ENCODE data around the gene TBC1D24. TPM values are rescaled to one million over a fixed set of nuclear protein-coding genes. Genes with fewer than 3 reads are reported as not detected.

Gene TBC1D24
- total and polyA plus RNA-seq, 4 donors, result 0.38 to 15.6 (median 5.0) TPM

Small RNAs within 50 kb of the gene (microRNA-seq; reads per million reads assigned to microRNA genes)
- gene MIR3178, result 0 reads per million in 2 donors
- 0 reads per million in 2 donors for gene MIR6767
- 0 reads per million in 2 donors for gene MIR6768

Other genes with a start within 250 kb of the TBC1D24 start
- 1 to 10 TPM in 1 of 2 donors, under 1 TPM in 1; 0.39 to 1.1 TPM for gene DNASE1L2, start 238.7 kb upstream of the TBC1D24 start, total RNA-seq
- gene DNASE1L2, start 238.7 kb upstream of the TBC1D24 start, polyA plus RNA-seq, result 1 to 10 TPM in 1 of 2 donors, under 1 TPM in 1; 0.38 to 1.1 TPM
- 10 to 100 TPM; 28.4 to 31.3 TPM for gene ECI1, start 223.5 kb upstream of the TBC1D24 start, total RNA-seq
- 10 to 100 TPM; 63.0 to 66.0 TPM for gene ECI1, start 223.5 kb upstream of the TBC1D24 start, polyA plus RNA-seq
- 10 to 100 TPM; 95.5 to 98.4 TPM for gene RNPS1, start 207.0 kb upstream of the TBC1D24 start, total RNA-seq
- gene RNPS1, start 207.0 kb upstream of the TBC1D24 start, polyA plus RNA-seq, result 100 to 1,000 TPM in 1 of 2 donors, 10 to 100 TPM in 1; 96.4 to 101 TPM
- gene ABCA3, start 134.4 kb upstream of the TBC1D24 start, total RNA-seq, result 10 to 100 TPM; 11.7 to 19.3 TPM
- gene ABCA3, start 134.4 kb upstream of the TBC1D24 start, polyA plus RNA-seq, result 1 to 10 TPM; 2.6 to 7.6 TPM
- gene CCNF, start 45.7 kb upstream of the TBC1D24 start, total RNA-seq, result 1 to 10 TPM in 1 of 2 donors, under 1 TPM in 1; 0.91 to 3.6 TPM
- gene CCNF, start 45.7 kb upstream of the TBC1D24 start, polyA plus RNA-seq, result under 1 TPM; 0.33 to 0.75 TPM
- under 1 TPM; 0.62 to 0.84 TPM for gene TEDC2, start 15.0 kb upstream of the TBC1D24 start, total RNA-seq
- gene TEDC2, start 15.0 kb upstream of the TBC1D24 start, polyA plus RNA-seq, result 1 to 10 TPM in 1 of 2 donors, under 1 TPM in 1; 0.38 to 1.6 TPM
- under 1 TPM in 1 of 2 donors, not detected in 1; 0.42 TPM for gene NTN3, start 3.8 kb upstream of the TBC1D24 start, total RNA-seq
- gene NTN3, start 3.8 kb upstream of the TBC1D24 start, polyA plus RNA-seq, result not detected
- gene ATP6V0C, start 38.8 kb downstream of the TBC1D24 start, total RNA-seq, result 100 to 1,000 TPM; 116 to 119 TPM
- 100 to 1,000 TPM in 1 of 2 donors, 10 to 100 TPM in 1; 67.9 to 108 TPM for gene ATP6V0C, start 38.8 kb downstream of the TBC1D24 start, polyA plus RNA-seq
- 10 to 100 TPM; 22.0 to 44.6 TPM for gene AMDHD2, start 45.2 kb downstream of the TBC1D24 start, total RNA-seq
- gene AMDHD2, start 45.2 kb downstream of the TBC1D24 start, polyA plus RNA-seq, result 10 to 100 TPM; 19.5 to 48.6 TPM
- not detected for gene CEMP1, start 56.3 kb downstream of the TBC1D24 start, total RNA-seq
- gene CEMP1, start 56.3 kb downstream of the TBC1D24 start, polyA plus RNA-seq, result 1 to 10 TPM in 1 of 2 donors, under 1 TPM in 1; 0.38 to 1.2 TPM
- gene PDPK1, start 62.9 kb downstream of the TBC1D24 start, total RNA-seq, result 10 to 100 TPM; 43.0 to 46.4 TPM
- gene PDPK1, start 62.9 kb downstream of the TBC1D24 start, polyA plus RNA-seq, result 10 to 100 TPM; 12.7 to 17.9 TPM
- 10 to 100 TPM; 14.3 to 15.5 TPM for gene KCTD5, start 207.4 kb downstream of the TBC1D24 start, total RNA-seq
- 10 to 100 TPM in 1 of 2 donors, 1 to 10 TPM in 1; 9.7 to 13.0 TPM for gene KCTD5, start 207.4 kb downstream of the TBC1D24 start, polyA plus RNA-seq
- 1 to 10 TPM; 1.3 to 2.2 TPM for gene PRSS27, start 245.1 kb downstream of the TBC1D24 start, total RNA-seq
- 1 to 10 TPM; 1.4 to 1.6 TPM for gene PRSS27, start 245.1 kb downstream of the TBC1D24 start, polyA plus RNA-seq